ENCODE data around the gene SAC3D1.

SAC3D1 gene

DNA sequence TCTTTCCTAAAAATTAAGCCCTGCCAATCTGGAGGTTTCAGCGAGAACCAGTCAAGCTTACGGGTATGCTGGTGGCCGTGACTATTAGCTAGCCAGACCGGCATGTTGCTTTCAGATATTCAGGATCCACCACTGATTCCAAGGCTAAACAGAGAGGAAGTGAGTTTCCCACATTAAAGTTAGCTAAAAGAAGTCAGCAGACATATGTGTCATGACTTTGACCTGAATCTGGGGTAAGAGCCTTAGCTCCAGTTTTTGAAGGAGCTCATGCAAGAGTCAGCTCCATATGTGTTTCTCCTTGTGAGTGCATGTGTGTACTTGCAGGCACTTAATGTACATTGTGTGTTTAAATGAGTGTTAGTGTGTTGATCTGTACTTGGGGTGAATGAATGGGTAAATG, 44.4 kb downstream of the SAC3D1 start:
- H3K4me1 ChIP-seq (ENCODE audit: control insufficient read depth in 2 of 2, insufficient read depth in 2 of 2, low read length in 2 of 2), result peaks cover 13 to 21% of the 10 kb centered on the region in 2 donors
- H3K9ac ChIP-seq (ENCODE audit: low read depth in 1 of 2, low read length in 2 of 2), result no peak overlapping the region
- no peak overlapping the region for H3K27ac ChIP-seq (ENCODE audit: low read depth in 2 of 2, low read length in 2 of 2)

DNA sequence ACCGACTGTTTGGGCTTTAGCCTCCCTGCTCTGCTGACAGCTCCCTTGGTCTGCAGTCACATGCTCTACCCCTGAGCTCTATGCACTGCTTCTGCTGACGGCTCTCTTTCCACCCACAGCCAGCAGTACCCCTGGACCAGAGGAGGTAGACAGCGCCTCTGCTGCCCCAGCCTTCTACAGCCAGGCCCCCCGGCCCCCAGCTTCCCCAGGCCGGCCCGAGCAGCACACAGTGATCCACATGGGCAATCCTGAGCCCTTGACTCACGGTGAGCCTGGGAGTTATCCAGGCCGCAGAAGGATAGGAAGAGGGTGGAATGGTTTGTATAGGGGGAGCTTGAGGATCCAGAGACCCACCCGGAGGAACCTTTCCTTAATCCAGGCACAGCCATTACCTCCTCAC, 45.8 kb downstream of the SAC3D1 start:
- H3K4me1 ChIP-seq (ENCODE audit: control insufficient read depth in 2 of 2, insufficient read depth in 2 of 2, low read length in 2 of 2), result peaks cover 13 to 21% of the 10 kb centered on the region in 2 donors
- peaks cover 38 to 47% of the 10 kb centered on the region in 2 donors for H3K36me3 ChIP-seq (ENCODE audit: control insufficient read depth in 2 of 2, insufficient read depth in 2 of 2, low read length in 2 of 2)
- H3K9ac ChIP-seq (ENCODE audit: low read depth in 1 of 2, low read length in 2 of 2), result no peak overlapping the region
- no peak overlapping the region for H3K27ac ChIP-seq (ENCODE audit: low read depth in 2 of 2, low read length in 2 of 2)
- no peaks in the 10 kb centered on the region for H3K27me3 ChIP-seq (ENCODE audit: control insufficient read depth in 2 of 2, insufficient read depth in 2 of 2, low read length in 2 of 2)
- no peaks in the 10 kb centered on the region for H3K9me3 ChIP-seq (ENCODE audit: control insufficient read depth in 2 of 2, low read length in 2 of 2)
- no peak overlapping the region for H3K4me3 ChIP-seq (ENCODE audit: low read length in 2 of 2)

More for the DNA sequence above, 44.4 kb downstream of the SAC3D1 start:
- Histone ChIP-seq H3K9me3 (ENCODE audit: control insufficient read depth in 2 of 2, low read length in 2 of 2) (no peaks in the 10 kb centered on the region), H3K27me3 (ENCODE audit: control insufficient read depth in 2 of 2, insufficient read depth in 2 of 2, low read length in 2 of 2) (no peaks in the 10 kb centered on the region), H3K4me3 (ENCODE audit: low read length in 2 of 2) (no peak overlapping the region), H3K36me3 (ENCODE audit: control insufficient read depth in 2 of 2, insufficient read depth in 2 of 2, low read length in 2 of 2) (peaks cover 38 to 47% of the 10 kb centered on the region in 2 donors)

DNA sequence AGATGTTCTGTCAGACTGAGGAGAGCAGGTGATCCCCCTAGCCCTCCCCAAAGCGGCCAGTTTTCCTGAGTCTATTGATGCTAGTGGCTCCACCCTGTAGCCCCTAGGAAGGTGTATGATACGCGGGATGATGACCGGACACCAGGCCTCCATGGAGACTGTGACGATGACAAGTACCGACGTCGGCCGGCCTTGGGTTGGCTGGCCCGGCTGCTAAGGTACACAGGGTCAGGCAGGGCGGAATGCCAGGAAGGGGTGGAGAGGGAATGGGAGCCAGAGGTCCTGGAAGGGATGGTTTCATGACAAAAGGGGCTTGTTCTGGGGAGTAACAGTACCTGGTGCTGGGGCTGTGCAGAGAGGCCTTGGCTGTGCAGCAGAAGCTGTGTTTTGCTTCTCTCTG, 46.2 kb downstream of the SAC3D1 start:
- Histone ChIP-seq H3K27me3 (ENCODE audit: control insufficient read depth in 2 of 2, insufficient read depth in 2 of 2, low read length in 2 of 2) (no peaks in the 10 kb centered on the region), H3K4me1 (ENCODE audit: control insufficient read depth in 2 of 2, insufficient read depth in 2 of 2, low read length in 2 of 2) (peaks cover 13 to 21% of the 10 kb centered on the region in 2 donors), H3K27ac (ENCODE audit: low read depth in 2 of 2, low read length in 2 of 2) (no peak overlapping the region), H3K4me3 (ENCODE audit: low read length in 2 of 2) (no peak overlapping the region), H3K9ac (ENCODE audit: low read depth in 1 of 2, low read length in 2 of 2) (no peak overlapping the region), H3K9me3 (ENCODE audit: control insufficient read depth in 2 of 2, low read length in 2 of 2) (no peaks in the 10 kb centered on the region), H3K36me3 (ENCODE audit: control insufficient read depth in 2 of 2, insufficient read depth in 2 of 2, low read length in 2 of 2) (peaks cover 38 to 47% of the 10 kb centered on the region in 2 donors)

DNA sequence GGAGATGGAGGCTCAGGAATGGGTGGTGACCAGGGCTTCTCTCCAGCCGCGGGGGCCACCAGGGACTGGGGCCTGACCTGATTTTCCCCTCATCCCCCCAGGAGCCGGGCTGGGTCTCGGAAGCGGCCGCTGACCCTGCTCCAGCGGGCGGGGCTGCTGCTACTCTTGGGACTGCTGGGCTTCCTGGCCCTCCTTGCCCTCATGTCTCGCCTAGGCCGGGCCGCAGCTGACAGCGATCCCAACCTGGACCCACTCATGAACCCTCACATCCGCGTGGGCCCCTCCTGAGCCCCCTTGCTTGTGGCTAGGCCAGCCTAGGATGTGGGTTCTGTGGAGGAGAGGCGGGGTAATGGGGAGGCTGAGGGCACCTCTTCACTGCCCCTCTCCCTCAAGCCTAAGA, 46.8 kb downstream of the SAC3D1 start:
- Histone ChIP-seq H3K9ac (ENCODE audit: low read depth in 1 of 2, low read length in 2 of 2) (no peak overlapping the region), H3K36me3 (ENCODE audit: control insufficient read depth in 2 of 2, insufficient read depth in 2 of 2, low read length in 2 of 2) (peaks cover 38 to 47% of the 10 kb centered on the region in 2 donors), H3K27ac (ENCODE audit: low read depth in 2 of 2, low read length in 2 of 2) (no peak overlapping the region), H3K4me1 (ENCODE audit: control insufficient read depth in 2 of 2, insufficient read depth in 2 of 2, low read length in 2 of 2) (peaks cover 13 to 21% of the 10 kb centered on the region in 2 donors), H3K27me3 (ENCODE audit: control insufficient read depth in 2 of 2, insufficient read depth in 2 of 2, low read length in 2 of 2) (no peaks in the 10 kb centered on the region), H3K4me3 (ENCODE audit: low read length in 2 of 2) (no peak overlapping the region), H3K9me3 (ENCODE audit: control insufficient read depth in 2 of 2, low read length in 2 of 2) (no peaks in the 10 kb centered on the region)

DNA sequence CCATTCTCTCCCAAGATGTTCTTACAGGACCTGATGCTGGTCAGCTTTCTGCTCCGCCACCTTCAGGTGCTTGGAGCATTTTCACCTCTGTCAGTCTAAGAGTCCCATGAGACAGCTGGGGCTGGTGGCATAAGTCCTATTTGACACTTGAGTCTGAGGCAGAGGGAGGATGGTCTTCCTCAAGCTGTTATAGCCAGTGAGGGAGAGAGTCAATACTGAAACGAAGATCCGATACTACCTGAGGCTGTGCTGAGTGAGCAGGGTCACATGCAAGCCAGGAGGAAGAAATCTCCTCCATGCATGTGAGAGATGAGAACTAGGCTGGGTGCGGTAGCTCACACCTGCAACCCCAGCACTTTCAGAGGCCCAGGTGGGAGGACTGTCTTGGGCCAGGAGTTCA, 48.6 kb downstream of the SAC3D1 start:
- Histone ChIP-seq H3K4me1 (ENCODE audit: control insufficient read depth in 2 of 2, insufficient read depth in 2 of 2, low read length in 2 of 2) (peaks cover 5 to 10% of the 10 kb centered on the region in 2 donors), H3K27ac (ENCODE audit: low read depth in 2 of 2, low read length in 2 of 2) (no peak overlapping the region), H3K9me3 (ENCODE audit: control insufficient read depth in 2 of 2, low read length in 2 of 2) (no peaks in the 10 kb centered on the region), H3K9ac (ENCODE audit: low read depth in 1 of 2, low read length in 2 of 2) (no peak overlapping the region), H3K4me3 (ENCODE audit: low read length in 2 of 2) (no peak overlapping the region), H3K36me3 (ENCODE audit: control insufficient read depth in 2 of 2, insufficient read depth in 2 of 2, low read length in 2 of 2) (peaks cover 38 to 47% of the 10 kb centered on the region in 2 donors), H3K27me3 (ENCODE audit: control insufficient read depth in 2 of 2, insufficient read depth in 2 of 2, low read length in 2 of 2) (no peaks in the 10 kb centered on the region)

DNA sequence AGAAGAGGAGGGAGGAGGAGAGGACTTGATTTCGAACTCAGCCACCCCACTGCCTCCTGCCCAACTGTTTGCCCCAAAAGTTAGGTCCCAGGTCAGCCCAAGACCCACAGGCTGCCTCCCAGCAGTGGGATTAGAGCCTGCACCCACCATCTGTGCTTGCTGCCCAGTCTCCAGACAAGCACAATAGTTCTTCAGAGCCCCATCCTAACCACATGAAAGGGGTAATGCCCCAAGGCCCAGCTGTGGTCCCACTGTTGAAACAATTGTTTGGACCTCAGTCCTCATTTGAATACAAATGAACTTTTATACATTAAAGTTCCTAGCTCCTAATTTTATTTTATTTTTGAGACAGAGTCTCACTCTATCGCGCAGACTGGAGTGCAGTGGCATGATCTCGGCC, 49.6 kb downstream of the SAC3D1 start:
- H3K27ac ChIP-seq (ENCODE audit: low read depth in 2 of 2, low read length in 2 of 2), result no peak overlapping the region
- no peaks in the 10 kb centered on the region for H3K27me3 ChIP-seq (ENCODE audit: control insufficient read depth in 2 of 2, insufficient read depth in 2 of 2, low read length in 2 of 2)
- no peak overlapping the region for H3K9ac ChIP-seq (ENCODE audit: low read depth in 1 of 2, low read length in 2 of 2)
- H3K4me3 ChIP-seq (ENCODE audit: low read length in 2 of 2), result no peak overlapping the region
- H3K9me3 ChIP-seq (ENCODE audit: control insufficient read depth in 2 of 2, low read length in 2 of 2), result no peaks in the 10 kb centered on the region
- peaks cover 2% of the 10 kb centered on the region in 2 donors for H3K4me1 ChIP-seq (ENCODE audit: control insufficient read depth in 2 of 2, insufficient read depth in 2 of 2, low read length in 2 of 2)
- peaks cover 34 to 39% of the 10 kb centered on the region in 2 donors for H3K36me3 ChIP-seq (ENCODE audit: control insufficient read depth in 2 of 2, insufficient read depth in 2 of 2, low read length in 2 of 2)

Measured in mucosa of rectum (tissue), 2 donors.